Stomach (tissue), 9 donors: ENCODE data around the gene PYGO2. TPM values are rescaled to one million over a fixed set of nuclear protein-coding genes. Genes with fewer than 3 reads are reported as not detected.

ENCODE experiments used
- DNase-seq, 2 donors: peaks; one replicate each; pipeline versions ENCODE4 v3.0.0 to v3.0.0-alpha.2; 2013 to 2019
- H3K27ac ChIP-seq, 5 donors: fragments of 200-600 bp in 4 of 5; sonication (generic) in 4 of 5; one replicate each; pipeline ENCODE4 v1.5.1; 2013 to 2019; ENCODE audit warnings: mild to moderate bottlenecking in 1 of 5, moderate library complexity in 1 of 5
- H3K27me3 ChIP-seq, 3 donors: fragments of 200-600 bp; sonication (generic); one replicate each; pipeline ENCODE4 v1.5.1; 2017 to 2019; ENCODE audit warnings: mixed run types in 1 of 3
- H3K36me3 ChIP-seq, 4 donors: fragments of 200-600 bp; sonication (generic); 1 replicate in 3 of 4; 2 replicates in 1 of 4; pipeline ENCODE4 v1.5.1; 2016 to 2019
- H3K4me1 ChIP-seq, 4 donors: fragments of 200-600 bp; sonication (generic); one replicate each; pipeline ENCODE4 v1.5.1; 2016 to 2019
- H3K4me3 ChIP-seq, 4 donors: fragments of 200-600 bp; sonication (generic) in 3 of 4; one replicate each; pipeline ENCODE4 v1.5.1; 2016 to 2019; ENCODE audit warnings: mild to moderate bottlenecking in 1 of 4
- H3K9me3 ChIP-seq, 4 donors: fragments of 200-600 bp; sonication (generic); one replicate each; pipeline ENCODE4 v1.5.1; 2016 to 2019
- CTCF ChIP-seq, 7 experiments: fragments of 450-650 bp in 4 of 7; fragments of 200-600 bp in 3 of 7; sonication (generic) in 3 of 7; IDR thresholded peaks; one replicate each; pipeline ENCODE4 v1.5.1; 2016 to 2019; ENCODE audit warnings: antibody characterized with exemption in 7 of 7, control low read depth in 2 of 7, mild to moderate bottlenecking in 1 of 7
- EP300 ChIP-seq: sonication (generic); formaldehyde crosslinking; IDR thresholded peaks from one replicate; pipeline ENCODE4 v1.6.1; 2017; ENCODE audit warnings: antibody characterized with exemption
- POLR2A ChIP-seq, 4 donors: fragments of 450-650 bp; IDR thresholded peaks; one replicate each; pipeline ENCODE4 v1.6.1; 2016; ENCODE audit warnings: antibody characterized with exemption in 4 of 4, control low read depth in 2 of 4, mild to moderate bottlenecking in 1 of 4, moderate library complexity in 1 of 4
- POLR2AphosphoS5 ChIP-seq, 3 donors: sonication (generic); formaldehyde crosslinking; IDR thresholded peaks; one replicate each; pipeline ENCODE4 v1.6.1; 2016; ENCODE audit warnings: antibody characterized with exemption in 3 of 3
- WGBS, 5 donors: extraction: QIAGEN DNeasy Blood & Tissue Kit in 3 of 5; methylation state at CpG; one replicate each; pipeline versions ENCODE4 v1.1.5 to v1.1.7; 2013 to 2018; 5-methylcytosine and 5-hydroxymethylcytosine counted together
- intact Hi-C: fragments of 100-400 bp; cut with DNase I; formaldehyde crosslinking; loops from one replicate; pipeline ENCODE4 v1.15.1; 2023; ENCODE audit warnings: low total_unique reads
- polyA plus RNA-seq, 3 donors: library from polyadenylated mRNA; stranded (reverse); fragments of 200-250 nt; gene quantifications; one replicate each; pipeline ENCODE4 v1.2.3, GENCODE V29; 2013
- total RNA-seq, 5 donors: library from RNA; depleted of rRNA; stranded (reverse); fragments of >200 nt; gene quantifications; one replicate each; pipeline versions ENCODE4 v1.1.0 to v1.2.3, GENCODE V29; 2014 to 2016
- donor health status: healthy with polysubstance abuse.
- donor health status: Bipolar disorder and iron deficiency.
- donor health status: healthy.

The PYGO2 gene
- total and polyA plus RNA-seq, 8 donors: 8.1 to 75.3 (median 19.7) TPM

GRCh38 chr1:154994591-154994990 is 33.0 kb upstream of the PYGO2 start:
- TF ChIP-seq POLR2AphosphoS5 (IDR thresholded peaks at IDR 0.05): no peak
- peak overlapping the region in 2 of 5 donors; percentile 15 to 23 for H3K27ac ChIP-seq
- 35 to 55% (median 44%) methylated on average over 2 to 3 of the region's 3 CpGs for WGBS, 5 donors
- peaks cover 17 to 42% (median 26%) of the 10 kb centered on the region in 4 donors for H3K4me1 ChIP-seq
- no peaks in the 10 kb centered on the region for H3K27me3 ChIP-seq
- DNase-seq: no peak
- no peaks in the 10 kb centered on the region for H3K9me3 ChIP-seq
- H3K36me3 ChIP-seq: peaks cover 0 to 33% (median 29%) of the 10 kb centered on the region in 4 donors
- H3K4me3 ChIP-seq: no peak overlapping the region
- intact Hi-C loops: no loop called here

- no peak overlapping the region for H3K4me3 ChIP-seq
- intact Hi-C loops: no loop called here
- WGBS, 5 donors: 29 to 62% (median 46%) methylated on average over 1 of the region's 1 CpG
These were observed 32.6 kb upstream of the PYGO2 start for GRCh38 chr1:154994269-154994587.

GRCh38 chr1:154993572-154994268 is 32.1 kb upstream of the PYGO2 start, which contains the start of gene LENEP:
TSS of gene LENEP (plus strand) at chr1:154993586. CDS start at chr1:154993608, 22 bp downstream.
- Histone ChIP-seq H3K9me3 (no peaks in the 10 kb centered on the region), H3K27ac (peak within 1 kb of the TSS in 1 of 5 donors; percentile 15), H3K4me1 (peaks cover 8 to 41% (median 21%) of the 10 kb centered on the region in 4 donors), H3K4me3 (no peak within 1 kb of the TSS), H3K27me3 (no peaks in the 10 kb centered on the region), H3K36me3 (peaks cover 7 to 42% (median 38%) of the 10 kb centered on the region in 4 donors)
- DNase-seq: no peak
- intact Hi-C loops: no loop called here
- 60 to 82% (median 69%) methylated on average over 5 to 8 of the region's 8 CpGs for WGBS, 5 donors
- no peak for TF ChIP-seq POLR2A (IDR thresholded peaks at IDR 0.05)
- no peak for TF ChIP-seq EP300
- no peak for TF ChIP-seq CTCF (IDR thresholded peaks at IDR 0.05)
- TF ChIP-seq POLR2AphosphoS5 (IDR thresholded peaks at IDR 0.05): no peak

More at GRCh38 chr1:154994269-154994587, 32.6 kb upstream of the PYGO2 start:
- Histone ChIP-seq H3K9me3 (no peaks in the 10 kb centered on the region), H3K27me3 (no peaks in the 10 kb centered on the region), H3K36me3 (peaks cover 2 to 37% (median 33%) of the 10 kb centered on the region in 4 donors), H3K27ac (peak overlapping the region in 1 of 5 donors; percentile 15), H3K4me1 (peaks cover 13 to 41% (median 24%) of the 10 kb centered on the region in 4 donors)
- TF ChIP-seq POLR2A (IDR thresholded peaks at IDR 0.05) (no peak), EP300 (no peak), POLR2AphosphoS5 (IDR thresholded peaks at IDR 0.05) (no peak), CTCF (IDR thresholded peaks at IDR 0.05) (no peak)
- DNase-seq: no peak

- H3K4me3 ChIP-seq: no peak overlapping the region
- no peaks in the 10 kb centered on the region for H3K9me3 ChIP-seq
- H3K36me3 ChIP-seq: peaks cover 13 to 50% (median 45%) of the 10 kb centered on the region in 4 donors
- intact Hi-C loops: no loop called here
- no peaks in the 10 kb centered on the region for H3K27me3 ChIP-seq
- H3K4me1 ChIP-seq: peaks cover 8 to 39% (median 18%) of the 10 kb centered on the region in 4 donors
- DNase-seq: peak in 1 of 2 donors; percentile 39
- TF ChIP-seq CTCF (IDR thresholded peaks at IDR 0.05): no peak
- no peak for TF ChIP-seq POLR2A (IDR thresholded peaks at IDR 0.05)
- no peak for TF ChIP-seq POLR2AphosphoS5 (IDR thresholded peaks at IDR 0.05)
- no peak for TF ChIP-seq EP300
- 71 to 85% (median 78%) methylated on average over 9 to 14 of the region's 14 CpGs for WGBS, 5 donors
- H3K27ac ChIP-seq: no peak overlapping the region
These were observed 31.4 kb upstream of the PYGO2 start for GRCh38 chr1:154992721-154993571.
